WTC11 (cell line): Measurements from ENCODE around the gene SEPTIN8. TPM values are rescaled to one million over a fixed set of nuclear protein-coding genes. Genes with fewer than 3 reads are reported as not detected.

Source experiments
- ATAC-seq: fragments of 200-7000 bp; cut with Tn5 transposase; 2 replicates; pipeline ENCODE4 v1.10.0; 2021; ENCODE audit warnings: mild to moderate bottlenecking, moderate library complexity
- CTCF ChIA-PET: fragments of 300-600 bp; sonication (Branson Sonifier 250); formaldehyde crosslinking; loops from one replicate; lab custom pipeline; 2021; ENCODE audit warnings: antibody characterized with exemption; lab: Charles Lee
- POLR2A ChIA-PET: fragments of 350-600 bp; sonication (Branson Sonifier 250); formaldehyde crosslinking; loops from one replicate; lab custom pipeline; 2021; ENCODE audit warnings: antibody characterized with exemption; lab: Charles Lee
- DNase-seq: peaks from one replicate; pipeline ENCODE4 v3.0.0; 2021; ENCODE audit warnings: low spot score
- H3K27ac Mint-ChIP-seq: 2 replicates; pipeline ENCODE4 v1.8.0; 2021; ENCODE audit warnings: mixed read lengths
- H3K27me3 Mint-ChIP-seq: 2 replicates; pipeline ENCODE4 v1.8.0; 2021; ENCODE audit warnings: low read depth, mild to moderate bottlenecking, moderate library complexity, mixed read lengths
- H3K36me3 Mint-ChIP-seq: 2 replicates; pipeline ENCODE4 v1.8.0; 2021; ENCODE audit warnings: mixed read lengths
- H3K4me1 Mint-ChIP-seq: 2 replicates; pipeline ENCODE4 v1.8.0; 2022; ENCODE audit warnings: mixed read lengths
- H3K4me3 Mint-ChIP-seq: 2 replicates; pipeline ENCODE4 v1.8.0; 2021; ENCODE audit warnings: mild to moderate bottlenecking, moderate library complexity, mixed read lengths
- H3K9me3 Mint-ChIP-seq: 2 replicates; pipeline ENCODE4 v1.8.0; 2021; ENCODE audit warnings: mixed read lengths
- CREB1 ChIP-seq: sonication (generic); formaldehyde crosslinking; IDR thresholded peaks from 2 replicates; pipeline ENCODE4 v1.8.0; 2023; ENCODE audit warnings: mild to moderate bottlenecking, missing genetic modification reagents
- EMX1 ChIP-seq: fragments of 250-450 bp; sonication (Bioruptor Pico); IDR thresholded peaks from 2 replicates; pipeline ENCODE4 v1.8.0; 2021; ENCODE audit warnings: mild to moderate bottlenecking
- FOXP1 ChIP-seq: sonication (generic); formaldehyde crosslinking; IDR thresholded peaks from 2 replicates; pipeline ENCODE4 v1.8.0; 2022; ENCODE audit warnings: missing genetic modification reagents, mild to moderate bottlenecking, moderate library complexity, borderline replicate concordance
- JUN ChIP-seq: sonication (generic); formaldehyde crosslinking; IDR thresholded peaks from 2 replicates; pipeline ENCODE4 v1.8.0; 2023; ENCODE audit warnings: mild to moderate bottlenecking, missing genetic modification reagents
- PRRX2 ChIP-seq: fragments of 250-450 bp; sonication (Bioruptor Pico); IDR thresholded peaks from 2 replicates; pipeline ENCODE4 v1.8.0; 2021; ENCODE audit warnings: mild to moderate bottlenecking
- SOX15 ChIP-seq: fragments of 250-450 bp; sonication (Bioruptor Pico); IDR thresholded peaks from 2 replicates; pipeline ENCODE4 v1.9.0; 2021; ENCODE audit warnings: mild to moderate bottlenecking
- TCF7 ChIP-seq: sonication (generic); formaldehyde crosslinking; IDR thresholded peaks from 2 replicates; pipeline ENCODE4 v1.8.0; 2022; ENCODE audit warnings: mild to moderate bottlenecking, low read depth, missing genetic modification reagents, moderate library complexity
- ZNF232 ChIP-seq: sonication (generic); formaldehyde crosslinking; IDR thresholded peaks from 2 replicates; pipeline ENCODE4 v1.8.0; 2022; ENCODE audit warnings: mild to moderate bottlenecking, missing genetic modification reagents
- ZNF396 ChIP-seq: fragments of 250-450 bp; sonication (Bioruptor Pico); IDR thresholded peaks from 2 replicates; pipeline ENCODE4 v1.8.0; 2021; ENCODE audit warnings: mild to moderate bottlenecking, moderate library complexity, borderline replicate concordance
- ZNF423 ChIP-seq: fragments of 250-450 bp; sonication (Bioruptor Pico); IDR thresholded peaks from 2 replicates; pipeline ENCODE4 v2.1.2; 2022; ENCODE audit warnings: mild to moderate bottlenecking, moderate library complexity
- ZNF671 ChIP-seq: fragments of 250-450 bp; sonication (Bioruptor Pico); IDR thresholded peaks from 2 replicates; pipeline ENCODE4 v1.8.0; 2021; ENCODE audit warnings: mild to moderate bottlenecking
- total RNA-seq: library from RNA; stranded (reverse); gene quantifications from 3 replicates; pipeline ENCODE4 v1.2.3, GENCODE V29; 2021
- TF ChIP-seq, protein P1 (sequence below): sonication (generic); formaldehyde crosslinking; IDR thresholded peaks from 2 replicates; pipeline ENCODE4 v1.8.0; 2023; ENCODE audit warnings: mild to moderate bottlenecking, missing genetic modification reagents
- TF ChIP-seq, protein P2 (sequence below): sonication (generic); formaldehyde crosslinking; IDR thresholded peaks from 2 replicates; pipeline ENCODE4 v1.8.0; 2022; ENCODE audit warnings: missing genetic modification reagents
- TF ChIP-seq, protein P3 (sequence below): sonication (generic); formaldehyde crosslinking; conservative IDR thresholded peaks from 2 replicates; pipeline ENCODE4 v1.8.1; 2023; ENCODE audit warnings: mild to moderate bottlenecking, low read depth, missing genetic modification reagents, moderate library complexity
- TF ChIP-seq, protein P4 (sequence below): sonication (generic); formaldehyde crosslinking; IDR thresholded peaks from 2 replicates; pipeline ENCODE4 v1.8.1; 2022; ENCODE audit warnings: missing genetic modification reagents, borderline replicate concordance

SEPTIN8 gene
- total RNA-seq, 1 experiment from 2014 or later = 35.8 TPM

DNA sequence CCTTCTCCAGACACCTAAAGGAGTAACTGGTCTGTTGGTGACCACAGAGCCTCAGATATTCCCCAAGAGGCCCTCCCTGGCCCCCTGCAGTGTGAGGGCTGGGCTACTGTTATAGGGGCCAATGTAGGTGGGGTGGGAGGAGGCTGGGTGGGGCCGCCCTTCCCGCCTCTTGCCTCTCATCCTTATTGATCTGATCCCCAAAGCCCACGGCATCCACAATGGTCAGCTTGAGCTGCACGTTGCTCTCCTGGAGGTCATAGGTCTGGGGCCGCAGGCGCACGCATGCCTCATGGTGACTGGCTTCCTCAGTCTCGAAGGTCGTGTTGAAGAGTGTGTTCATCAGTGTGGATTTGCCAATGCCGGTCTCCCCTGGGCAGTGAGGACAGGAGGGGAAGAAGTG is 13.0 kb downstream of the SEPTIN8 start (continued):
- TF ChIP-seq ZNF396 (CRISPR knock-in tag) = no peak
- TF ChIP-seq, protein P1, sequence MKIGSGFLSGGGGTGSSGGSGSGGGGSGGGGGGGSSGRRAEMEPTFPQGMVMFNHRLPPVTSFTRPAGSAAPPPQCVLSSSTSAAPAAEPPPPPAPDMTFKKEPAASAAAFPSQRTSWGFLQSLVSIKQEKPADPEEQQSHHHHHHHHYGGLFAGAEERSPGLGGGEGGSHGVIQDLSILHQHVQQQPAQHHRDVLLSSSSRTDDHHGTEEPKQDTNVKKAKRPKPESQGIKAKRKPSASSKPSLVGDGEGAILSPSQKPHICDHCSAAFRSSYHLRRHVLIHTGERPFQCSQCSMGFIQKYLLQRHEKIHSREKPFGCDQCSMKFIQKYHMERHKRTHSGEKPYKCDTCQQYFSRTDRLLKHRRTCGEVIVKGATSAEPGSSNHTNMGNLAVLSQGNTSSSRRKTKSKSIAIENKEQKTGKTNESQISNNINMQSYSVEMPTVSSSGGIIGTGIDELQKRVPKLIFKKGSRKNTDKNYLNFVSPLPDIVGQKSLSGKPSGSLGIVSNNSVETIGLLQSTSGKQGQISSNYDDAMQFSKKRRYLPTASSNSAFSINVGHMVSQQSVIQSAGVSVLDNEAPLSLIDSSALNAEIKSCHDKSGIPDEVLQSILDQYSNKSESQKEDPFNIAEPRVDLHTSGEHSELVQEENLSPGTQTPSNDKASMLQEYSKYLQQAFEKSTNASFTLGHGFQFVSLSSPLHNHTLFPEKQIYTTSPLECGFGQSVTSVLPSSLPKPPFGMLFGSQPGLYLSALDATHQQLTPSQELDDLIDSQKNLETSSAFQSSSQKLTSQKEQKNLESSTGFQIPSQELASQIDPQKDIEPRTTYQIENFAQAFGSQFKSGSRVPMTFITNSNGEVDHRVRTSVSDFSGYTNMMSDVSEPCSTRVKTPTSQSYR (CRISPR knock-in tag) = no peak
- no peak for TF ChIP-seq SOX15 (CRISPR knock-in tag)
- TF ChIP-seq EMX1 = no peak

DNA sequence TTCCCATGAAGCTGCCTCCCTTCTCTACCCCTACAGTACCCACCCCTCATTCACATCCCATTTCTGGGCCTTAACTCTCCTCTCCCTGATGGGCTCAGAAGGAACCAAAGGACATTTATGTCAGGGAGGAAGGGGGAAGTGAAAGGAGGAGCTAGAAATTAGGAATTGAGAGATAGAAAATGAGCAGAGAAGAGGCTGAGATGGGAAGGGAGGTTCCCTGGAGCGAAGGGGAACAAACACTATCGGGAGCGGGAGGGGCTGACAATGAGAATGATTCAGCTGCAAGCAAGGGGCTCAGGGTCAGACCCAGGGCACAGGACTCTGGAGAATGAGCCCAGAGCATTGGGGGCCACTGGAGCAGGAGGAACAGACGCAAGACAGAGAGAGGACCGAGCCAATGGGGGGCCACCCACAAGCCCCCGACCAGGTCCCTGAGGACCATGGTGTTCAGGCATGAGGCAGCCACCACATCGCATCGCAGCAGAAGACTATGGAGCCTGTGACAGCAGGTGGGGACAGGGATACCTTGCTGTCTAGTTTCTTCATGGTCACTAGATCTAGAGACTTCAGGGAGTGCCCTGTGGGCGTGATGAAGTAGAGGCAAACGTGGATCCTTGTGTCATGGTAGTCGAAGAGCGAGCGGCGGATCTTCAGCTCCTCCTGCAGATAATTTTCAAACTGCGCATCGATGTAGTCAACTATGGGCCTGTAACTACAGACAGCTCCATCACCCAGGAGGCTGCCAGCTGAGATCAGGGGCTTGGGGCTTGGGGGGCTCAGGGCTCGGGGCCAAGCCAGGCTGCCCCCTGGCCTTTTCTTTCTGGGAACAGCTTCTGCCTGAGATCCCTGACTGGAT is 13.6 kb downstream of the SEPTIN8 start:
- ChIA-PET POLR2A (interaction anchor here (0.6 kb wide), 1 partner anchor 19 kb away, joined by 3 read pairs; no protein-coding TSS in a partner anchor), CTCF (interaction anchor here (1.2 kb wide), 1 partner anchor 10 kb away, joined by 3 read pairs; no protein-coding TSS in a partner anchor)
- DNase-seq (no peak), ATAC-seq (no peak)
- H3K4me3 Mint-ChIP-seq = no peak overlapping the region
- no peaks in the 10 kb centered on the region for H3K4me1 Mint-ChIP-seq
- no peak overlapping the region for H3K27ac Mint-ChIP-seq
- no peaks in the 10 kb centered on the region for H3K9me3 Mint-ChIP-seq
- no peak for TF ChIP-seq ZNF232
- H3K27me3 Mint-ChIP-seq = no peaks in the 10 kb centered on the region
- H3K36me3 Mint-ChIP-seq = peaks cover 2% of the 10 kb centered on the region; the same call in 1 of the 2 replicates

DNA sequence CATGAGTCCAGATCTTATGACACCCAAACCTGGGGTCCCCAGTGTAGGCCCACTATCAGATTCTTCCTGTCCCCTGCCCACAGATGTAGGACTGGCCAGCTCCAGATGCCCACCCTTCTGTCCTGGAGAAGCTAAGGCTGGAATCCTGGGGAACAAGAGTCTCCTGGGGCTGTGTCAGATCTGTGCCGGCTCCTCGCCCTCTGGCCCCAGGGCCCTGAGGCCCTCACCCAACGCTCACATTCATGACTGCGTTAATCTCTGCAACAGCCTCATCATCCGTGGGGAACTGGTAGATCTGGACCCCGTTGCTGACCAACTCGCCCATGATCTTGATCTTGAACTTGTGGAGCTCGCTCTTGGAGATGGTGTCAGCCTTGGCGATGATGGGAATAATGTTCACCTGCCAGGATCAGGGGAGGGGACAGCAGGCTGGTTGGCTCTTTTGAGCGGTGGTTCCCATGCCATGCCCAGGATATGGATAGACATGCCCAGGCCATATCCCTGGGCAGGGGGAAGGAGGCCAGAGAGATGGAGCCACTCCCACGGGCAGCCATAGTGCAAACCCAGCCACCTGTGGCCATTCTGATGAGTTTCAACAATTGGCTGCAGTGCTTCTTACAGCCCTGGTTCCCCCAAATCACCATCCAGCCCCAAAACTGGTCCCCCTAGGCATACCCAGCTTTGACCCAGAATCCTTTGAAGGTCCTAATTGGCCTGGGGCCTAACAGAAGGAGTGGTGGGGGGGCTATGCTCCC is 14.6 kb downstream of the SEPTIN8 start:
- Mint-ChIP-seq H3K9me3 (no peaks in the 10 kb centered on the region), H3K27ac (no peak overlapping the region), H3K36me3 (peaks cover 2% of the 10 kb centered on the region; the same call in 1 of the 2 replicates), H3K4me3 (no peak overlapping the region), H3K27me3 (no peaks in the 10 kb centered on the region), H3K4me1 (no peaks in the 10 kb centered on the region)
- ATAC-seq = no peak
- no peak for DNase-seq
- POLR2A ChIA-PET = no interaction called here
- CTCF ChIA-PET = interaction anchor here (1.2 kb wide), 1 partner anchor 9 kb away, joined by 3 read pairs; no protein-coding TSS in a partner anchor
- TF ChIP-seq PRRX2 (no peak), CREB1 (CRISPR knock-in tag) (no peak), FOXP1 (no peak), ZNF423 (CRISPR knock-in tag) (no peak), TCF7 (CRISPR knock-in tag) (no peak), ZNF396 (CRISPR knock-in tag) (no peak), JUN (no peak), ZNF671 (CRISPR knock-in tag) (no peak)
- TF ChIP-seq, protein P2, sequence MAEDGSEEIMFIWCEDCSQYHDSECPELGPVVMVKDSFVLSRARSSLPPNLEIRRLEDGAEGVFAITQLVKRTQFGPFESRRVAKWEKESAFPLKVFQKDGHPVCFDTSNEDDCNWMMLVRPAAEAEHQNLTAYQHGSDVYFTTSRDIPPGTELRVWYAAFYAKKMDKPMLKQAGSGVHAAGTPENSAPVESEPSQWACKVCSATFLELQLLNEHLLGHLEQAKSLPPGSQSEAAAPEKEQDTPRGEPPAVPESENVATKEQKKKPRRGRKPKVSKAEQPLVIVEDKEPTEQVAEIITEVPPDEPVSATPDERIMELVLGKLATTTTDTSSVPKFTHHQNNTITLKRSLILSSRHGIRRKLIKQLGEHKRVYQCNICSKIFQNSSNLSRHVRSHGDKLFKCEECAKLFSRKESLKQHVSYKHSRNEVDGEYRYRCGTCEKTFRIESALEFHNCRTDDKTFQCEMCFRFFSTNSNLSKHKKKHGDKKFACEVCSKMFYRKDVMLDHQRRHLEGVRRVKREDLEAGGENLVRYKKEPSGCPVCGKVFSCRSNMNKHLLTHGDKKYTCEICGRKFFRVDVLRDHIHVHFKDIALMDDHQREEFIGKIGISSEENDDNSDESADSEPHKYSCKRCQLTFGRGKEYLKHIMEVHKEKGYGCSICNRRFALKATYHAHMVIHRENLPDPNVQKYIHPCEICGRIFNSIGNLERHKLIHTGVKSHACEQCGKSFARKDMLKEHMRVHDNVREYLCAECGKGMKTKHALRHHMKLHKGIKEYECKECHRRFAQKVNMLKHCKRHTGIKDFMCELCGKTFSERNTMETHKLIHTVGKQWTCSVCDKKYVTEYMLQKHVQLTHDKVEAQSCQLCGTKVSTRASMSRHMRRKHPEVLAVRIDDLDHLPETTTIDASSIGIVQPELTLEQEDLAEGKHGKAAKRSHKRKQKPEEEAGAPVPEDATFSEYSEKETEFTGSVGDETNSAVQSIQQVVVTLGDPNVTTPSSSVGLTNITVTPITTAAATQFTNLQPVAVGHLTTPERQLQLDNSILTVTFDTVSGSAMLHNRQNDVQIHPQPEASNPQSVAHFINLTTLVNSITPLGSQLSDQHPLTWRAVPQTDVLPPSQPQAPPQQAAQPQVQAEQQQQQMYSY (CRISPR knock-in tag) = no peak
- TF ChIP-seq, protein P3, sequence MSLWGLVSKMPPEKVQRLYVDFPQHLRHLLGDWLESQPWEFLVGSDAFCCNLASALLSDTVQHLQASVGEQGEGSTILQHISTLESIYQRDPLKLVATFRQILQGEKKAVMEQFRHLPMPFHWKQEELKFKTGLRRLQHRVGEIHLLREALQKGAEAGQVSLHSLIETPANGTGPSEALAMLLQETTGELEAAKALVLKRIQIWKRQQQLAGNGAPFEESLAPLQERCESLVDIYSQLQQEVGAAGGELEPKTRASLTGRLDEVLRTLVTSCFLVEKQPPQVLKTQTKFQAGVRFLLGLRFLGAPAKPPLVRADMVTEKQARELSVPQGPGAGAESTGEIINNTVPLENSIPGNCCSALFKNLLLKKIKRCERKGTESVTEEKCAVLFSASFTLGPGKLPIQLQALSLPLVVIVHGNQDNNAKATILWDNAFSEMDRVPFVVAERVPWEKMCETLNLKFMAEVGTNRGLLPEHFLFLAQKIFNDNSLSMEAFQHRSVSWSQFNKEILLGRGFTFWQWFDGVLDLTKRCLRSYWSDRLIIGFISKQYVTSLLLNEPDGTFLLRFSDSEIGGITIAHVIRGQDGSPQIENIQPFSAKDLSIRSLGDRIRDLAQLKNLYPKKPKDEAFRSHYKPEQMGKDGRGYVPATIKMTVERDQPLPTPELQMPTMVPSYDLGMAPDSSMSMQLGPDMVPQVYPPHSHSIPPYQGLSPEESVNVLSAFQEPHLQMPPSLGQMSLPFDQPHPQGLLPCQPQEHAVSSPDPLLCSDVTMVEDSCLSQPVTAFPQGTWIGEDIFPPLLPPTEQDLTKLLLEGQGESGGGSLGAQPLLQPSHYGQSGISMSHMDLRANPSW (CRISPR knock-in tag) = no peak
- TF ChIP-seq, protein P4, sequence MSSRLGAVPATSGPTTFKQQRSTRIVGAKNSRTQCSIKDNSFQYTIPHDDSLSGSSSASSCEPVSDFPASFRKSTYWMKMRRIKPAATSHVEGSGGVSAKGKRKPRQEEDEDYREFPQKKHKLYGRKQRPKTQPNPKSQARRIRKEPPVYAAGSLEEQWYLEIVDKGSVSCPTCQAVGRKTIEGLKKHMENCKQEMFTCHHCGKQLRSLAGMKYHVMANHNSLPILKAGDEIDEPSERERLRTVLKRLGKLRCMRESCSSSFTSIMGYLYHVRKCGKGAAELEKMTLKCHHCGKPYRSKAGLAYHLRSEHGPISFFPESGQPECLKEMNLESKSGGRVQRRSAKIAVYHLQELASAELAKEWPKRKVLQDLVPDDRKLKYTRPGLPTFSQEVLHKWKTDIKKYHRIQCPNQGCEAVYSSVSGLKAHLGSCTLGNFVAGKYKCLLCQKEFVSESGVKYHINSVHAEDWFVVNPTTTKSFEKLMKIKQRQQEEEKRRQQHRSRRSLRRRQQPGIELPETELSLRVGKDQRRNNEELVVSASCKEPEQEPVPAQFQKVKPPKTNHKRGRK (CRISPR knock-in tag) = no peak
